Measurements from ENCODE around the gene ARHGAP32.
A peak's percentile ranks its signal among the peaks of the same experiment; 100 is the strongest.

ARHGAP32 gene

GRCh38 chr11:128948583-128948982 lies 243.5 kb downstream of the ARHGAP32 start:
- DNase-seq: no peak

DNA sequence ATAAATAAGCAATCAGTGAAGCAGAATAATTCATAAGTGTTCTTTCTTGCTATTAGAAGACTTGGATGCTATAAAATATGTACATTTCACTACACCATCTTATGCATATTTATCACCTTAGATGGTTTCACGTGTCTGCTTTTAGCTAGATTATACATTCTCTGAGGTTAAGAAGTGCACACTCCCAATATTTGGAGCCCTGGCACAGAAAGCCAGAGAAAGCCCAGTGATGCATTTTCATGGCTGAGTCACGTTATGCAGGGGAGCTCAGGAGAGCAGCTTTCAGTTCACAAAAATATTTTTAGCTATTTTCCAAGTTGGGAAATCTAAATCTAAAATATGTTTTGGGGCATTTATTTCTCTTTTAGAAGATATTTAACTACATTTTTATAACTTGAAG lies 244.4 kb downstream of the ARHGAP32 start:
- no peak for DNase-seq

DNA sequence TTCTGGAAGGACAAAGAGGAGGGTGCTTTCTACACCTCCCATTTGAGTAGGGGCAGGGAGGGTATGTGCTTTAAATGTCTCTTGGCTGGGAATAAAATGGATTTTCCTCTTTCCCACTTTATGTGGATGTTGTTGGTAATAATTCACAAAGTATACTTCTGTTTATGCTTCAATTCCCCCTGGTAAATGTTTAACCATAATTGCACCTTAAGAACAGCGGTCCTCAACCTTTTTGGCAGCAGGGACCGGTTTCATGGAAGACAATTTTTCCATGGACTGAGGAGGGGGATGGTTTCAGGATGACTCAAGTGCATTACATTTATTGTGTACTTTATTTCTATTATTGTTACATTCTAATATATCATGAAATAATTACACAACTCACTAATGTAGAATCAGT lies 245.5 kb downstream of the ARHGAP32 start:
- DNase-seq: no peak

- no peak for DNase-seq
These were observed 248.6 kb downstream of the ARHGAP32 start for GRCh38 chr11:128943428-128943976.

DNA sequence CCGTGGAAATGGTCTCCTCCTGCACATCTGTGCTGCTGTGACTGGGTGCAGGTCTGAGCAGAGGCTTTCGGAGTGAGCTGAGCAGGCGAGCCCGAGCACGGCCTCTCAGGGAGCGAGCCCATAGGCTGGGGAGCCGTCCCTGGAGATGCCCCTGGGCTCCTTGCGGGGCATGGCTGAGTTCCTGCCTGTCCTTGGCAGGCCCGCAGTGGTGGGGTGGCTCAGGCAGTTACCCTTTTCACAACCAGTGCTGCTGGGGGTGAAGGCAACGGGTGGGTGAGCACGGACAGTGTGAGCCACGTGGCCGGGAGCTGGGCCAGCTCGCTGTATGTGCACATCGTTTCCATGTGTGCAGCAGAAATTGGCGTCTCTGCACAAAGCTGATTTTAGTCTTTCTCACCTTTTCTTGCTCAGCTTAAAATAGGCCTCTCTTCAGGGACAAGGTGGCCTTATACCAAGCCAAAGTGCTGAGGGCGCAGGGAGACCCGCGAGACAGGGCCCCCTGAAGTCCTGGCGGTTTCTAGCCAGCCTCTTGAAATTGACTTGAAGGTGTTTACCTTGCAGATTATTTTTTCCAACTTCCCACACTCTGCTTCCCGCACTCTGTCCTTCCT lies 249.2 kb downstream of the ARHGAP32 start, which contains the start of gene TP53AIP1:
Gene TP53AIP1, minus strand, starts transcription at position 55 of the 611 bp plus-strand sequence. CDS start 5,053 bp downstream, outside the sequence.
- DNase-seq: peak; percentile 46

- DNase-seq: no peak
These were observed 249.9 kb downstream of the ARHGAP32 start for GRCh38 chr11:128942272-128942612.

DNA sequence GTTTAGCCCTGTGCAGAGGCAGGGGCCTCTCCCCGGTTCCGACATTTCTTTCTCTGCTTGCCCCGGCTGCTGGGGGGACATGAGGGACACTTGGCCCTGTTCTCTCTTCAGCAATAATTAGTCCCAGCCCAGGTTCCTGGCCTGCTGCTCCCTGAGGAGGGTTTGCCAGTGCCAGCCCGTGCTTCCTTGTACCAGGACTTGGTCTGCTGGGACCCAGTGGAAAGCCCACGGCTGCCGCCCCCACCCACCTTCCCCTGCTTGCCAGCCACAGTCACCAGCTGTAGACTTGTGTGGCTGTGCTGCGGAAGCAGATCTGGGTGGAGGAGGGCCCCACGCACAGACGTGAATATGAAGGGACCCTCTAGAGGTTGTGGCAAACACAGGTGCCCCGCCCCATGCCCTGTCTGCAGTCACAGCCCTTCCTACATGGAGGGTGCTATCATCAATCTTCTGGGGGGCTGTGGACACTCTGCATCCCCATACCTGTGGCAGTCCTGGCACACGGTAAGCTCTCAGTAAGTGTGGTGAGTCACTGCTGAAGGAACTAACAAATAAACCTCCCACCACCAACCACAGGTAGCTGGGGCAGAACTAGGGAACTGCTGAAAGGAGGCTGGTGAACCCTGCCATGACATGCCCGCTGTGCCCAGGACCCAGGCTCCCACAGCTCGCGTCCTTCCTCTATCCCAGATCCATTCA lies 250.4 kb downstream of the ARHGAP32 start:
- no peak for DNase-seq

GRCh38 chr11:128941110-128941509 lies 251.0 kb downstream of the ARHGAP32 start:
- DNase-seq: no peak

GRCh38 chr11:128940603-128941002 lies 251.5 kb downstream of the ARHGAP32 start:
- DNase-seq: no peak

DNA sequence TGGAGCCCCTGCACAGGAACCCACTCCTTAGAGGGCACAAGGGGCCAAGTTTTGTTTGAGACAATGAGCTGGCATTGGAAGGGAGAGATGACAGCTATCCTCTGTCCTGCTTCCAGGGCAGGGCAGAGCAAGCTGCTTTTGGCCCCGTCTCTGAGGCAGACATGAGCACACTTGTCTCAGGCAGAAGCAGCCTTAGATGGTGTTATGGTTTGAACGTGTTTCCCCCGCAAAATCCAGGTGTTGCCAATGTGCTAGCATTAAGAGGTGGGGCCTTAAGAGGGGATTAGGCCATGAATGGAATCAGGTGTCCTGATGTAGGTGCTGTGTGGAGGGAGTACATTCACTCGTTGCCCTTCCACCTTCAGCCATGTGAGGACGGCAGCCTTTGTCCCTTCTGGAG lies 252.0 kb downstream of the ARHGAP32 start:
- DNase-seq: no peak

DNA sequence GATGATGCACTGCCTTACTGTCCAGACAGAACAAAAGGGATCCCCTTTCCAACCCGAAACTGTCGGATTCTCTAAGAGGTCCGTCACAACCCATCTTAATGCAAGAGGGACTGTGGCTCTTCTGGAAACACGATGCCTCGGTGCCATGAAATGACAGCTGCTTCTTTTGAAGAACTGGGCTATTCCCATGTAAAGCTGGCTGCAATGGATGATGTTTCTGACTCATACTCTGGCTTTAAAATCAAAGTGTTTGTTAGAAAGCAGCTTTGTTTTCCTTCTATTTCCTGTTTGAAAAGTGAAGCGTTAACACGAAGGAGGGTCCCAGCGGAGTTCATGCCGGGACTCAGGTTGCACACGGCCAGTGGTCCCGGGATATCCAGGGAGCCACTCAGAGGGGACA lies 252.5 kb downstream of the ARHGAP32 start:
- no peak for DNase-seq

DNA sequence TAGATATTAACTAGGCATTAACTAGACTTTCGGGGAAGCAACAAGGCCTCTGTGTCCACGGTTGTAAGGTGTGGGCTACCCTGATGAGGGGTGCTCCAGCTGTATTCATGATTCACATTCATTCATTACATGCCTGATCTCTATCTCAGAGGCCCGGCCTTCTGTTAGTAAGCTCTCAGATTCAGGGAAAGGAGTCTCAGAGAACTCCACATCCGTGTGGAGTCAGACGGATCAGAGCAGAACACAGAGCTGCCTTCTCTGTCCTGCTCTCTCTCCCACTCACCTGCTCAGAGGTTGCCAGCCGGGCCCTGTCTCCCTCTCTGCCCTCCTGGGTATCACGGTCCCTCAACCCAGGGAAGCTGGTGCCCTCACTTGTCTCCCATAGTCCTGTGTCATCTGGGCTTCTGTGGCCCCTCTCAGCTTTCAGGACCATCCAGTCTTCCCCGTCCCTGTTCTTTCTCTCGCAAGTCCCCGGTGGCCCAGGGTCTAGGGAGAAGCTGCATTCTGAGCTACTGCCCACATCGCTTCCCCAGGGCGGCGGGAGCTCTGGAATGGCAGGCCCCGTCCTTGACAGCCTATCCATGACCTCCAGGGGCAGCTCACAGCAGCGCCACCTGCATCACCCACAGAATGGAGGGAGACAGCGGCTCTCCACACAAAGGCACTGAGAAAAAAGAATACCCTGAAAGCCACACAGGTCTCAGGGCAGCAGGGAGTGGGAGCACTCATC lies 253.8 kb downstream of the ARHGAP32 start:
- no peak for DNase-seq

DNA sequence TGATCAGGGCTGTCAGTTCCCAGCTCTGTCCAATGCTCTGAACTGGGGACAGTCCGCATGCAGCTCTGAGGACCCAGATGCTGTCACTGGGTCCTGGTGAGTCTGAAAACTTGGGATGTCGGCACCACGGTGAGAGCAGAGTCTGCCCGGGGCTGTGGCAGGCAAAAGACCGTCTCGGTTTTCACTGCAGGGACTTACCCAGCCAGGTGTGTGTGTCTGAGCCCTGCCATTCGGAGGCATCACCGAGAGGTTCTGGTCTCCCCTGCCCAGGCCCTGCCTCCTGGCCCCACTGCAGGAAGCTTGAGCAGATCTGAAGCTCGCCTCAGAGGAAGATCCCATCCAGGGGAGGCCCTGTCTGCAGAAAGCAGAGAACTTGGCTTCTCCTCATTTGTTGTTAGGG lies 254.6 kb downstream of the ARHGAP32 start:
- DNase-seq: no peak

DNA sequence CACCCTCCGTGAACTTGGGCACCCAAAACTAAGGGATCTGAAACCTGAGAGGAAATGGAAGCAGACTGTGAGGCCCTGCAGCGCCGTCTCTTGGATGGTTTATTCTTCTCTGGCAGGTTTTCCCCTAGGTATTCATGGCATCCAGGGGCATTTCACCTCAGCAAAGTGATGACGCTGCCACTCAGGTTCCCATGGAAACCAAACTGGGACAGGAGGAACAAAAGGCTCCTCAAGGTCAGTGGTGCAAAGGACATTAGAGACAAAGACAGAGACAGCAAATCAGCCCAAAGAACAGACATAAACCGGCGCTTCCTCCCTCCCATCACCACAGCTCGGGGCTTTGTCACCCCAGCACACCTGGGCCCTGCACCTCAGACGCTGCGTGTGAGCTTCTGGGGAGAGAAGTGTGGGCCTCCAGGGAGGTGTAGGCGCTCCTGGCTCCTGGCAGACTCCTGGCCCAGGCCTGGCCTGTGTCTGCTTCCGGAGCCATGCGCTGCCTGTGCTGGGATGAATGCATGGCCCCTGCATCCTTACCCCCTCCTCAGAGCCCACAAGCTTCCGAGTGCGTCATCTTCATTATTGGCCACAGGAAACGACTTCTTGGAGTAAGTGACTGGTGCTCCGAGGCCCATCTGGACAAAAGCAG lies 255.4 kb downstream of the ARHGAP32 start:
- DNase-seq: no peak

DNA sequence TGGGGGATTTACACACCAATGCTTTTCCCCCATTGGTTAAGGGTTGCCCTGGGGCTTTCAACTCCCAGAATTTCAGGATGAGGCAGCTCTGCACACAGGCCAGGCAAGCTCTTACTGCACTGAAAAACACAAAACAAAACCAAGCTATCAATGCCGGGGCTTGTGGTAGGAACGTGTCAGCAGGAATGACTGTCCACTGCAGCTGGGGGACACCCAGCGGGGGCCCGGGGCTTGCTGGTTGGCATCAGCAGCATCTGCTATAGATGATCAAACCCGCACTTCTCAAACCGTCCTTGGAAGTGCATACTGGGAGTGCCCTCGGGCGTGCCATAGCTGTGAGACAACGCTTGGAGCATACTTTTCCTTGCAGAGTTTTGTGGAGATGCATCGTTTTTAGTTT lies 257.2 kb downstream of the ARHGAP32 start:
- DNase-seq: no peak

DNA sequence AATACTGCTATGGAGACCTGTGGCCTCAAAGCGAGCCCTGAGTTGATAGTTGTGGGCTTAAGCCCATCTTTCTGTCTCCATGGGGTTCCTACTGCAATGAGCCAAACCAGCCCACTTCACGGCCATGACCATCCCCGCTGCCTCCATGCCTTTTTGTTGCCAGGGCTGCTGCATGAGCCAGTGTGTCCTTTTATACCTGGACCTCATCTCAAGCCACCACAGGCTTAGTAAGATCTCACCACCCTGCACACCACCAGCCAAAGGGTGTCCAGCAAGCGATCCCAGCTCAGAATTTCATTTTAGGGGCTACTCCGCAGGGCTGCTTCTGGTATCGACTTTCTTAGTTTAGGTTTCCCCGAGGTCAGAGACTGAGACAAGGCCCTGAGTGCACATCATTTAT lies 257.8 kb downstream of the ARHGAP32 start:
- no peak for DNase-seq

- no peak for DNase-seq
These were observed 258.5 kb downstream of the ARHGAP32 start for GRCh38 chr11:128933481-128934178.

- DNase-seq: peak; percentile 58
These were observed 260.5 kb downstream of the ARHGAP32 start for GRCh38 chr11:128931668-128932067.

GRCh38 chr11:128931066-128931465 lies 261.1 kb downstream of the ARHGAP32 start:
- DNase-seq: no peak

- DNase-seq: no peak
These were observed 262.1 kb downstream of the ARHGAP32 start for GRCh38 chr11:128929991-128930390.

DNA sequence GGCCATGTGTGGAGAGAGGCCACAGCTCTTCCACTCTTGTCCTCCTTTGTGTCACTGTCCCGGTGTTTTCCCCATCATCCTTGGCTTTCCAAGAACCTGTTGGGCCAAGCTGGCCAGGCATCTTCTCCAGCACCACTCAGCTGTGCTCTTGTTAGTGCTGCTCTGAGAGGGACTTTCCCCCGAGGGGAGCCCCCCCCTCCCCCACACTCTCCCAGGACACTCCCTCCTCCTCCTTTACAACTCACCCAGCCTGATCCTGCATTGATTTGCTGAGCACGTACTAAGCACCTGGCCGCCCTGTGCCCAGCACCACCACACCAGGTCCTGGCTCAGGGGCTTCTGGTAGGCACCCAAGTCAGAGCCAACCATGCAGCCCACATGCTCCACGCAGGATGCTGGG lies 262.7 kb downstream of the ARHGAP32 start:
- no peak for DNase-seq

DNA sequence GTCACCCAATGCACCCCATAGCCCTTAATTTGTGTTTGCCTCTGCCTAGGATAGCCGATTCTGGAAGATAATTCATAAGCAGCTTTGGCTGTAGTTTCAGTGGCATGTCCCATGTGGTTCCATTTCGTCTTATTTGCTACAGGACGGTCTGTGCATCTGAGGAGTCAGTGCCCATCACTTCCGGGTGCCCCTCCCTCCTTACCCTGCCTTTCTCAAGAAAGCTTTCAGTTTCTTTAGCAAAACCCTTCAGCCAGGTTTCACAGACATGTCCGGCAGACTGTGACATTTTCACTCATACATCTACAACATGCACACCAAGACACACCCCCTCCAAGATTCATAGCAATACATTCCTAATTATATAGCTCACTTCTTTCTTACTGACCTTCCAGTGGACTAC lies 263.7 kb downstream of the ARHGAP32 start:
- no peak for DNase-seq

Measured in femur (tissue), 1 donor.